Naive thymus-derived CD4-positive, alpha-beta T cell (primary cell): ENCODE measurements around the gene MRPL40. TPM values are rescaled to one million over a fixed set of nuclear protein-coding genes. Genes with fewer than 3 reads are reported as not detected.
A peak's percentile ranks its signal among the peaks of the same experiment; 100 is the strongest.

Experiments used
- ATAC-seq: fragments of 150-1000 bp; cut with Tn5 transposase; 2 replicates; pipeline ENCODE4 v1.10.0; 2021; ENCODE audit warnings: mild to moderate bottlenecking, moderate library complexity
- CTCF ChIA-PET: fragments of 350-600 bp; sonication (Branson Sonifier 250); formaldehyde crosslinking; loops from one replicate; lab custom pipeline; 2021; ENCODE audit warnings: antibody characterized with exemption; lab: Charles Lee
- POLR2A ChIA-PET: fragments of 350-600 bp; sonication (Branson Sonifier 250); formaldehyde crosslinking; loops from one replicate; lab custom pipeline; 2021; ENCODE audit warnings: antibody characterized with exemption, inconsistent platforms; lab: Charles Lee
- DNase-seq, 9 donors: peaks; one replicate each; pipeline versions ENCODE4 v3.0.0 to v3.0.0-alpha.2; 2020 to 2022; ENCODE audit warnings: mixed read lengths in 1 of 9
- H3K27ac ChIP-seq: one replicate; pipeline ENCODE4 v1.7.0; 2013; ENCODE audit warnings: mild to moderate bottlenecking, low read depth, low read length, moderate library complexity
- H3K27me3 ChIP-seq, 2 donors: one replicate each; pipeline ENCODE4 v1.7.0; 2013; ENCODE audit warnings: low read length in 2 of 2, mild to moderate bottlenecking in 2 of 2, moderate library complexity in 2 of 2; ENCODE audit not compliant: control insufficient read depth in 2 of 2, insufficient read depth in 2 of 2
- H3K36me3 ChIP-seq, 3 experiments: 1 replicate in 2 of 3; 2 replicates in 1 of 3; pipeline ENCODE4 v1.7.0; 2013; ENCODE audit warnings: low read length in 3 of 3, mild to moderate bottlenecking in 3 of 3, moderate library complexity in 1 of 3; ENCODE audit not compliant: insufficient read depth in 3 of 3, control insufficient read depth in 2 of 3
- H3K4me1 ChIP-seq, 2 donors: one replicate each; pipeline ENCODE4 v1.7.0; 2013; ENCODE audit warnings: low read length in 2 of 2, mild to moderate bottlenecking in 2 of 2, moderate library complexity in 1 of 2; ENCODE audit not compliant: control insufficient read depth in 2 of 2, insufficient read depth in 2 of 2
- H3K4me3 ChIP-seq: 2 replicates; pipeline ENCODE4 v1.7.0; 2013; ENCODE audit warnings: mild to moderate bottlenecking, low read length
- H3K9me3 ChIP-seq, 3 experiments: 1 replicate in 2 of 3; 2 replicates in 1 of 3; pipeline ENCODE4 v1.7.0; 2013; ENCODE audit warnings: low read length in 3 of 3; ENCODE audit not compliant: control insufficient read depth in 2 of 3
- H3K27ac Mint-ChIP-seq, 9 donors: one replicate each; pipeline ENCODE4 v1.8.0; 2020 to 2022; ENCODE audit warnings: mixed read lengths in 9 of 9, mild to moderate bottlenecking in 8 of 9, moderate library complexity in 5 of 9, inconsistent platforms in 2 of 9
- H3K27me3 Mint-ChIP-seq, 5 donors: one replicate each; pipeline ENCODE4 v1.8.0; 2021 to 2022; ENCODE audit warnings: mixed read lengths in 5 of 5, mild to moderate bottlenecking in 1 of 5
- H3K36me3 Mint-ChIP-seq, 5 donors: one replicate each; pipeline ENCODE4 v1.8.0; 2020 to 2022; ENCODE audit warnings: mixed read lengths in 5 of 5, mild to moderate bottlenecking in 3 of 5, inconsistent platforms in 1 of 5
- H3K4me1 Mint-ChIP-seq, 7 donors: one replicate each; pipeline ENCODE4 v1.8.0; 2020 to 2022; ENCODE audit warnings: mixed read lengths in 7 of 7, mild to moderate bottlenecking in 3 of 7, inconsistent platforms in 1 of 7
- H3K4me3 Mint-ChIP-seq, 10 donors: one replicate each; pipeline ENCODE4 v1.8.0; 2020 to 2022; ENCODE audit warnings: mild to moderate bottlenecking in 10 of 10, mixed read lengths in 10 of 10, moderate library complexity in 6 of 10, inconsistent platforms in 2 of 10
- H3K9me3 Mint-ChIP-seq, 11 donors: one replicate each; pipeline ENCODE4 v1.8.0; 2020 to 2022; ENCODE audit warnings: mixed read lengths in 11 of 11, mild to moderate bottlenecking in 4 of 11, inconsistent platforms in 1 of 11, moderate library complexity in 1 of 11
- intact Hi-C, 2 donors: fragments of 100-400 bp; cut with micrococcal nuclease; formaldehyde crosslinking; loops; one replicate each; pipeline ENCODE4 v1.15.1; 2023
- polyA plus RNA-seq, 2 donors: library from polyadenylated mRNA; unstranded; fragments of 300-500 nt; fragmentation: Illumina TruSeq; gene quantifications; one replicate each; pipeline ENCODE4 v1.2.3, GENCODE V29; 2021
- total RNA-seq, 6 experiments: library from RNA in 5 of 6; stranded (reverse) in 5 of 6; gene quantifications; 1 replicate in 5 of 6; 2 replicates in 1 of 6; pipeline ENCODE4 v1.2.3 and lab custom pipeline; 2021 to 2026

The MRPL40 gene
- total and polyA plus RNA-seq, 7 experiments from 2014 or later: 11.5 to 72.1 (median 17.2) TPM

DNA sequence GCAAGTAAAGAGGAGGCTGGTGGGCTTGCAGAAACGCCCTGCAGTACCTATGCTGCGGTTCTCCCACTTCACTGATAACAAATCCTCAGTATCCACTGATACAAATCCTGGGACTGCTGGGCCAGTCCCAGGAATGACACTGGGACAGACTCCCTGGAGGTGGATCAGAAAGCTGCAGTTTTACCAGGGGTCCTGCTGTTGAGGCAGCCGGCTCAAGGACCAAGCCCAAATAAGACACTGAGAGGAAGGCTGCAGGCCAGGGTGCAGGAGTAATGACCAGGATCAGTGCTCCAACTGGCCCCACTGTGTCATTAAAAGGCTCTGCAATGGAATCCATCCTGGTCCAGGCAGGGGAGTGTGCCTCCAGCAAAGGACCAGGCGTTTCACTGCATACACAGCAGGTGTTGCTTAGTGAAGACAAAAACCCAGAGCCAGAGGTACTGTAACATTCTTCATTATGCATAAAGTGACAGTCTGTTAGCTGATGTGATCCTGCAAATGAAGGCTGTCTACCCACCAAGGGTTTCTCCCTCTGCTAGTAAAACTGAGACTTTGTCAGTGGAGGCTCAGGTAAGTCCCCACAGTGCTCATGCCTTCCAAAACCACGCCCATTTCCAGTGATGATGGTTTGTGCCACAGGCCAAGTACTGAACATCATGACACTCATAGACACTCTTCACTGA lies 16.5 kb downstream of the MRPL40 start:
- H3K4me3 ChIP-seq: peak overlapping the region; percentile 65
- intact Hi-C loops: loop anchor here in 1 of 2 donors (5.0 kb wide), 1 partner anchor 327 kb away; the partner anchor contains the start of gene DGCR2
- peak overlapping the region; percentile 81 for H3K27ac ChIP-seq

DNA sequence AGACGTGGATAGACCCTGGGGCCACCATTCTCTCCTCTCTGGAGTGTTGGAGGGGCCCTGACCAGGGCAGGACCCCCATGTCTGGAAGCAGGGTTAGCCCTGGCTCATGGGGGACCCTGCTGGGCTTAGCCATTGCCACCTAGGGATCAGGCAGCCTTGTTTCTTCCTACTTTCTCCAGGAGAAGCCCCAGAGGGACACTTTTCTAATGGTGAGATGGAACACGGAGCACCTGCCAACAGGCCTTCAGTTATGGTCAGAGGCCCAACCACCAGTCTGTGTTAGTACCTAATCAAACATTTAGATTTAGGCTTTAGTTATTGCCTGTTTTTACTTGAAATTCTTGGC lies 17.1 kb downstream of the MRPL40 start:
- no peaks in the 10 kb centered on the region for H3K9me3 Mint-ChIP-seq
- Histone ChIP-seq H3K4me3 (no peak overlapping the region), H3K27ac (no peak overlapping the region), H3K27me3 (no peaks in the 10 kb centered on the region), H3K4me1 (peaks cover 18 to 24% of the 10 kb centered on the region in 2 donors), H3K9me3 (no peaks in the 10 kb centered on the region), H3K36me3 (peaks cover 0 to 34% (median 12%) of the 10 kb centered on the region in 3 experiments)
- H3K36me3 Mint-ChIP-seq: peaks cover 2 to 20% (median 10%) of the 10 kb centered on the region in 5 donors
- intact Hi-C loops: loop anchor here in 1 of 2 donors (5.0 kb wide), 1 partner anchor 327 kb away; the partner anchor contains the start of gene DGCR2
- DNase-seq (no peak), ATAC-seq (no peak)
- H3K4me1 Mint-ChIP-seq: peaks cover 19 to 45% (median 38%) of the 10 kb centered on the region in 7 donors
- ChIA-PET CTCF (no interaction called here), POLR2A (no interaction called here)
- H3K27ac Mint-ChIP-seq: peak overlapping the region in 6 of 9 donors; percentile 19 to 93 (median 48)
- peak overlapping the region in 5 of 10 donors; percentile 9 to 91 (median 38) for H3K4me3 Mint-ChIP-seq
- no peaks in the 10 kb centered on the region for H3K27me3 Mint-ChIP-seq

More for the DNA sequence above, 16.5 kb downstream of the MRPL40 start:
- no peak for ATAC-seq
- ChIA-PET CTCF (no interaction called here), POLR2A (interaction anchor here (1.3 to 3.3 kb wide), 2 partner anchors 13 to 17 kb away, joined by 4 to 41 read pairs; partner anchors contain the start of genes HIRA and MRPL40)
- Histone ChIP-seq H3K27me3 (no peaks in the 10 kb centered on the region), H3K9me3 (no peaks in the 10 kb centered on the region), H3K36me3 (peaks cover 0 to 34% (median 7%) of the 10 kb centered on the region in 3 experiments), H3K4me1 (peaks cover 18 to 26% of the 10 kb centered on the region in 2 donors)
- Mint-ChIP-seq H3K9me3 (no peaks in the 10 kb centered on the region), H3K27ac (peak overlapping the region in 8 of 9 donors; percentile 37 to 97 (median 92)), H3K36me3 (peaks cover 0 to 21% (median 5%) of the 10 kb centered on the region in 5 donors), H3K27me3 (no peaks in the 10 kb centered on the region), H3K4me3 (peak overlapping the region; percentile 38 to 96 (median 90)), H3K4me1 (peaks cover 21 to 49% (median 40%) of the 10 kb centered on the region in 7 donors)
- peak in 1 of 9 donors; percentile 37 for DNase-seq

DNA sequence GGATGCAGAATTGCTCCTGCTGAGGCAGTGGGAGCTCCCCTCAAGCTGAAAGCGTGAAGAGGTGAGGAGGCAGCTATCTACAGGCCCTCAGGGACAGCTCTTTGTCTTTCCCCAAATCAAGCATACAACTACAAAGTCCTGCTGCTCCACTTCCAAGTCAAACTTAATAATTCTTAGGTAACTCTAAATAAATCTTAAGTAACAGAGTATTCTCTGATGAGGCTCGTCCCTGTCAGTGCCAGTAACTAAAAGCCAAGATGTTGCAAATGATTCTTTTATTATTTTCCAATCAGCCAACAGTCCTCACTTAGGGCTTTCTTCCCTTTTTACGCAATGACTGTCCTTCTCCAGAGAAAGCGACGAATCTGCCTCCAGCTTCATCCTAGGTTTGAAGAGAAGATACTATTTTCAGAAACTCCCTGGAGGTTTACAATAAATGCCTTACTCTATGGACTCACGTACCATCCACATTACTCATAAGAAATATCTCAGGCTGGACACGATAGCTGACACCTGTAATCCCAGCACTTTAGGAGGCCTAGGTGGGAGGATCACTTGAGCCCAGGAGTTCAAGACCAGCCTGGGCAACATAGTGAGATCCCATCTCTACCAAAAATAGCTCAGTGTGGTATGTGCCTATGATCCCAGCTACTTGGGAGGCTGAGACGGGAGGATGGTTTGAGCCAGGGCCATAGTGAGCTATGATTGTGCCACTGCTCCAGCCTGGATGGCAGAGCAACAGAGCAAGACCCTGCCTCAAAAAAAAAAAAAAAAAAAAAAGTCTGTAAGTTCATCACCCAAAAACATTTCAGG lies 18.2 kb downstream of the MRPL40 start:
- ATAC-seq (no peak), DNase-seq (no peak)
- intact Hi-C loops: no loop called here
- H3K9me3 Mint-ChIP-seq: no peaks in the 10 kb centered on the region
- no peak overlapping the region for H3K4me3 ChIP-seq
- no peak overlapping the region for H3K27ac ChIP-seq
- POLR2A ChIA-PET: interaction anchor here (0.6 to 2.3 kb wide), 3 partner anchors 19 to 306 kb away, joined by 3 to 8 read pairs (median 4); partner anchors contain the start of genes ESS2, HIRA and MRPL40
- H3K27ac Mint-ChIP-seq: peak overlapping the region in 3 of 9 donors; percentile 15 to 73 (median 65)
- CTCF ChIA-PET: interaction anchor here (1.5 kb wide), 1 partner anchor 179 kb away, joined by 4 read pairs; no protein-coding TSS in a partner anchor
- H3K27me3 Mint-ChIP-seq: no peaks in the 10 kb centered on the region
- peaks cover 11 to 19% of the 10 kb centered on the region in 2 donors for H3K4me1 ChIP-seq
- peaks cover 2 to 40% (median 21%) of the 10 kb centered on the region in 3 experiments for H3K36me3 ChIP-seq
- no peak overlapping the region for H3K4me3 Mint-ChIP-seq
- H3K4me1 Mint-ChIP-seq: peaks cover 16 to 34% (median 26%) of the 10 kb centered on the region in 7 donors
- peaks cover 5 to 28% (median 18%) of the 10 kb centered on the region in 5 donors for H3K36me3 Mint-ChIP-seq
- no peaks in the 10 kb centered on the region for H3K27me3 ChIP-seq
- no peaks in the 10 kb centered on the region for H3K9me3 ChIP-seq

DNA sequence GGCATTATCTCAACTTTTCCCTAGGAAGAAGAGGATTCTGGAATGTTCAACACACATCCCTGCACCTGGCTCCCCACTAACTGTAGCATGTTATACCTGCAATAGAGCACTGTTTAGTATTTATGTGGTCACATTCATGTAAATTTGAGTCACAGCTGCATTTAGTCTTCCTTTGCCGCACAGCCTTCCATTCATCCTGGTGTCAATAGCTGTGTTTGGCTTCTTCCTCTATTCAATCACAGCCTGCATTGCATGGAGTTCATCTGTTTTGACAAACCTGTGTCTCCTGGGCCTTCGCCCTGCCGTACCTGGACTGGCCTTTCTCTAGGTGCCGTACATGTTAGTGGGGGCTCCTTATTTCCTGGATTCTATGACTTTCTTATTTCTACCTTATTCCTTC lies 19.2 kb downstream of the MRPL40 start:
- CTCF ChIA-PET: no interaction called here
- Mint-ChIP-seq H3K27ac (peak overlapping the region in 5 of 9 donors; percentile 10 to 44 (median 27)), H3K36me3 (peaks cover 9 to 36% (median 18%) of the 10 kb centered on the region in 5 donors), H3K4me1 (peaks cover 11 to 27% (median 19%) of the 10 kb centered on the region in 7 donors), H3K9me3 (peaks cover 0 to 1% (median 0%) of the 10 kb centered on the region in 11 donors), H3K27me3 (no peaks in the 10 kb centered on the region), H3K4me3 (no peak overlapping the region)
- DNase-seq: no peak
- POLR2A ChIA-PET: interaction anchor here (2.3 kb wide), 1 partner anchor 20 kb away, joined by 8 read pairs; the partner anchor contains the start of genes HIRA and MRPL40
- Histone ChIP-seq H3K27me3 (no peaks in the 10 kb centered on the region), H3K36me3 (peaks cover 12 to 50% (median 25%) of the 10 kb centered on the region in 3 experiments), H3K27ac (no peak overlapping the region), H3K4me1 (peaks cover 11 to 12% of the 10 kb centered on the region in 2 donors), H3K9me3 (no peaks in the 10 kb centered on the region), H3K4me3 (no peak overlapping the region)
- intact Hi-C loops: no loop called here
- no peak for ATAC-seq

DNA sequence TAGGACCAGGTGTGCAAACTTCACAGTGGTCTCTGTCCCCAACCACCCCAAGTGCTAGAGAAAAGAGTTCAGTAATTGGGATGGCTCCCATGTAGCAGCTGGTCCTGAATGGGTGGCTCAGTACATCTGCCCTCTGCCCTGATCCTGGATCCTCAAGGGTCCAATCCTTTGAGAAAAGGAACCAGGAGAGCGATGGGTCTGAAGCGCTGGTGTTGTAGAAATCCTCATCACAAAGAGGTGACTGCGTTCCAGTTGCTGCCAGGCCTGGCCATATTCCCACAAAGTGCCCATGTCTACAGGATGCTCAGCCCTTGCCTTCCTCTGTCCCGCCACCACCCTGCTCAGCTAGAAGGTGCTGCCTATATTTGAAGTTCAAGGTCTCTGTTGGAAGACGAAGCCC lies 21.4 kb downstream of the MRPL40 start:
- H3K9me3 ChIP-seq: no peaks in the 10 kb centered on the region
- Mint-ChIP-seq H3K9me3 (peaks cover 0 to 2% (median 0%) of the 10 kb centered on the region in 11 donors), H3K27me3 (no peaks in the 10 kb centered on the region), H3K27ac (peak overlapping the region in 1 of 9 donors; percentile 52), H3K4me1 (peaks cover 0 to 8% (median 1%) of the 10 kb centered on the region in 7 donors), H3K4me3 (no peak overlapping the region), H3K36me3 (peaks cover 9 to 50% (median 15%) of the 10 kb centered on the region in 5 donors)
- CTCF ChIA-PET: interaction anchor here (0.5 kb wide), 1 partner anchor 175 kb away, joined by 3 read pairs; no protein-coding TSS in a partner anchor
- intact Hi-C loops: no loop called here
- H3K4me3 ChIP-seq: no peak overlapping the region
- no peaks in the 10 kb centered on the region for H3K27me3 ChIP-seq
- no peak for ATAC-seq
- no peak for DNase-seq
- peaks cover 3 to 5% of the 10 kb centered on the region in 2 donors for H3K4me1 ChIP-seq
- peaks cover 19 to 66% (median 25%) of the 10 kb centered on the region in 3 experiments for H3K36me3 ChIP-seq
- POLR2A ChIA-PET: no interaction called here
- H3K27ac ChIP-seq: no peak overlapping the region

DNA sequence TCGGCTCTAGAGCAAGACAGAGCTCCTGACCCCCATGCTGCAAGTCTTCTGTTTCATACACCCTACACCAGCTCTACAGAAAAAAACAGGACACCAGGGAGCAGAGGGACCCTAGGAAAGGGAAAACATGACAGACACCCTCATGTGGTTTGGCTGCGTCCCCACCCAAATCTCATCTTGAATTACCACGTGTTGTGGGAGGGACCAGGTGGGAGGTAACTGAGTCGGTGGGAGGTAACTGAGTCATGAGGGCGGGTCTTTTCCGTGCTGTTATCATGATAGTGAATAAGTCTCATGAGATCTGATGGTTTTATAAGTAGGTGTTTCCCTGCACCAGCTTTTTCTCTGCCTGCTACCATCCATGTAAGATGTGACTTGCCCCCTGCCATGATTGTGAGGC lies 21.8 kb downstream of the MRPL40 start:
- DNase-seq (no peak), ATAC-seq (no peak)
- no peak overlapping the region for H3K27ac ChIP-seq
- no peaks in the 10 kb centered on the region for H3K27me3 Mint-ChIP-seq
- no peak overlapping the region for H3K4me3 ChIP-seq
- no peaks in the 10 kb centered on the region for H3K27me3 ChIP-seq
- H3K9me3 Mint-ChIP-seq: peaks cover 0 to 2% (median 0%) of the 10 kb centered on the region in 11 donors
- no peaks in the 10 kb centered on the region for H3K9me3 ChIP-seq
- peaks cover 9 to 50% (median 15%) of the 10 kb centered on the region in 5 donors for H3K36me3 Mint-ChIP-seq
- ChIA-PET CTCF (interaction anchor here (0.5 kb wide), 1 partner anchor 175 kb away, joined by 3 read pairs; no protein-coding TSS in a partner anchor), POLR2A (no interaction called here)
- H3K4me1 ChIP-seq: peaks cover 0 to under 1% of the 10 kb centered on the region in 2 donors
- peaks cover 19 to 66% (median 25%) of the 10 kb centered on the region in 3 experiments for H3K36me3 ChIP-seq
- peaks cover 0 to 5% (median 1%) of the 10 kb centered on the region in 7 donors for H3K4me1 Mint-ChIP-seq
- H3K4me3 Mint-ChIP-seq: no peak overlapping the region
- H3K27ac Mint-ChIP-seq: peak overlapping the region in 3 of 9 donors; percentile 45 to 63 (median 52)
- intact Hi-C loops: no loop called here
